ENCODE measurements around the gene NXF1. TPM values are rescaled to one million over a fixed set of nuclear protein-coding genes. Genes with fewer than 3 reads are reported as not detected.

The NXF1 gene
- total and polyA plus RNA-seq, 2 of the 13 experiments (the other 11 are each of a cell fraction or from before 2014, with no cell fraction given): 30.4 to 30.9 TPM

GRCh38 chr11:62787005-62787759, 18.1 kb downstream of the NXF1 start, which contains the start of gene TMEM179B (continued):
- TF ChIP-seq ZNF800 (CRISPR knock-in tag; IDR thresholded peaks at IDR 0.05) (peak; percentile 83), NONO (IDR thresholded peaks at IDR 0.05) (no peak), NONO (CRISPR knock-in tag; conservative IDR thresholded peaks at IDR 0.05) (no peak; the same call in none of the 2 replicates), ZSCAN9 (CRISPR knock-in tag; IDR thresholded peaks at IDR 0.05; ENCODE audit: borderline replicate concordance) (peak; percentile 72; the same call in 1 of the 2 replicates), ZFP1 (CRISPR knock-in tag; IDR thresholded peaks at IDR 0.05) (peak; percentile 47; the same call in 1 of the 2 replicates), IKZF5 (CRISPR knock-in tag; IDR thresholded peaks at IDR 0.05) (peak; percentile 81)

- Histone ChIP-seq H3K4me2 (ENCODE audit: low read depth, low read length) (peak overlapping the region; percentile 67), H3K9me3 (ENCODE audit: low read length) (no peaks in the 10 kb centered on the region), H2AFZ (ENCODE audit: low read length) (no peak overlapping the region), H3K79me2 (ENCODE audit: insufficient read depth, low read length) (peaks cover 26% of the 10 kb centered on the region), H4K20me1 (ENCODE audit: insufficient read depth, low read length) (no peaks in the 10 kb centered on the region), H3K9ac (ENCODE audit: insufficient read depth, low read depth, low read length) (peak overlapping the region; percentile 89), H3K4me1 (ENCODE audit: insufficient read depth, low read length) (peaks cover 42% of the 10 kb centered on the region), H3K27me3 (ENCODE audit: control insufficient read depth in 1 of 2, insufficient read depth in 2 of 2, low read length in 2 of 2) (no peaks in the 10 kb centered on the region; a peak in 1 of 5 replicates), H3K27ac (ENCODE audit: extremely low read length, insufficient read depth, low read length) (peak overlapping the region; percentile 79), H3K4me3 (replicated peaks in 1 of 3; ENCODE audit: insufficient read depth in 1 of 3, low read depth in 2 of 3, low read length in 3 of 3) (peak overlapping the region; percentile 65 to 88 (median 81); a peak in 5 of 6 replicates), H3K36me3 (replicated peaks in 1 of 2; ENCODE audit: control insufficient read depth in 1 of 2, insufficient read depth in 2 of 2, low read length in 2 of 2) (peaks cover 13 to 27% of the 10 kb centered on the region in 2 experiments)
- in situ Hi-C loops (cut with HindIII; ENCODE audit: extremely low pct_ligation_motif_present, low pct_unique_long_range_greater_than_20kb): loop anchor here (5.0 kb wide), 2 partner anchors 46 to 91 kb away; partner anchors contain the start of genes STX5 and TEX54
- BruUV-seq (replicated peaks): no TSS peak
- intact Hi-C loops (cut with micrococcal nuclease; ENCODE audit: unreplicated experiment): loop anchor here (1.0 to 2.0 kb wide), 6 partner anchors 18 to 94 kb away; partner anchors contain the start of genes NXF1, SLC3A2 and TTC9C
- peak; percentile 82 for DNase-seq (ENCODE audit: low spot score)
- FAIRE-seq: peak; percentile 64
- WGBS (ENCODE audit: low lambda C conversion rate): 7% methylated on average over 12 of the region's 51 CpGs
- CTCF ChIA-PET (ENCODE audit: low intra/inter-chr PET ratio, low total read pairs): interaction anchor here (2.0 to 2.6 kb wide), 2 partner anchors 54 to 75 kb away, joined by 13 to 25 read pairs; no protein-coding TSS in a partner anchor
- peak; percentile 79 for ATAC-seq
- POLR2A ChIA-PET: interaction anchor here (0.6 to 9.1 kb wide), 30 partner anchors 11 to 195 kb away, joined by 3 to 201 read pairs (median 5); partner anchors contain the start of genes B3GAT3, C11orf98, CSKMT and HNRNPUL2
- TF ChIP-seq ELF3 (CRISPR knock-in tag; IDR thresholded peaks at IDR 0.05): 0 out of 2 replicates have a peak, but pooled peaks have one; percentile 11
- no peak for TF ChIP-seq ZNF567 (CRISPR knock-in tag; IDR thresholded peaks at IDR 0.05; ENCODE audit: borderline replicate concordance)
- TF ChIP-seq ZNF609 (CRISPR knock-in tag; IDR thresholded peaks at IDR 0.05; ENCODE audit: borderline replicate concordance): no peak
- no peak for TF ChIP-seq HMG20A (CRISPR knock-in tag; IDR thresholded peaks at IDR 0.05; ENCODE audit: borderline replicate concordance)
- TF ChIP-seq ATAD3A (CRISPR knock-in tag; IDR thresholded peaks at IDR 0.05): no peak
- no peak for TF ChIP-seq ZNF234 (CRISPR knock-in tag; conservative IDR thresholded peaks at IDR 0.05)
- peak; percentile 40 for TF ChIP-seq MED1 (CRISPR knock-in tag; IDR thresholded peaks at IDR 0.05)
- TF ChIP-seq IKZF1 (IDR thresholded peaks at IDR 0.05): no peak
These were observed 18.8 kb downstream of the NXF1 start for GRCh38 chr11:62786318-62787004.
